Kidney glomerular epithelial cell (primary cell): ENCODE data around the gene FITM1.
A peak's percentile ranks its signal among the peaks of the same experiment; 100 is the strongest.

ENCODE experiments used
- DNase-seq: peaks from one replicate; lab custom pipeline; 2025; lab: John Stamatoyannopoulos, UW

Gene FITM1

GRCh38 chr14:24160850-24161804 lies 30.7 kb downstream of the FITM1 start, which contains the start of gene IRF9:
Gene IRF9 (plus strand): TSS chr14:24161265. CDS start chr14:24162145, 880 bp downstream.
- peak; percentile 96 for DNase-seq

GRCh38 chr14:24162093-24162492 lies 31.6 kb downstream of the FITM1 start:
- DNase-seq: no peak

DNA sequence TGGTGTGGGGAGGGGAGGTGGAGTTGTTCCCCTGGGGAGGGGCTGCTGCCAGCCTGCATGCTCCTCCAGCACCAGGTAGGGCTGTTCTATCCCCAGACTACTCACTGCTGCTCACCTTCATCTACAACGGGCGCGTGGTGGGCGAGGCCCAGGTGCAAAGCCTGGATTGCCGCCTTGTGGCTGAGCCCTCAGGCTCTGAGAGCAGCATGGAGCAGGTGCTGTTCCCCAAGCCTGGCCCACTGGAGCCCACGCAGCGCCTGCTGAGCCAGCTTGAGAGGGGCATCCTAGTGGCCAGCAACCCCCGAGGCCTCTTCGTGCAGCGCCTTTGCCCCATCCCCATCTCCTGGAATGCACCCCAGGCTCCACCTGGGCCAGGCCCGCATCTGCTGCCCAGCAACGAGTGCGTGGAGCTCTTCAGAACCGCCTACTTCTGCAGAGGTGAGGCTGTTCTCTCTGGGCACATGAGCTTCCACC lies 34.1 kb downstream of the FITM1 start:
- DNase-seq: no peak

DNA sequence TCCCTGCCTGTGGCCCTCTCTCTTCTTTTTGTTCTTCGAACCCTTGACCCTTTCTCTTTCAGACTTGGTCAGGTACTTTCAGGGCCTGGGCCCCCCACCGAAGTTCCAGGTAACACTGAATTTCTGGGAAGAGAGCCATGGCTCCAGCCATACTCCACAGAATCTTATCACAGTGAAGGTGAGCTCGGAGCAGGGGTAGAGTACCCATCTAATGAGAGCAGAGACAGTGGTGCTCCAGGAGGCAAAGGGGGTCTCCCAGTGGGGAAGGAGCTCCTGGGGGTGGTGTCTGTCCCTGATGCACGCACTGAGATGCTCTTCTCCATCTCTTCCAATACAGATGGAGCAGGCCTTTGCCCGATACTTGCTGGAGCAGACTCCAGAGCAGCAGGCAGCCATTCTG lies 35.3 kb downstream of the FITM1 start:
- DNase-seq: no peak

DNA sequence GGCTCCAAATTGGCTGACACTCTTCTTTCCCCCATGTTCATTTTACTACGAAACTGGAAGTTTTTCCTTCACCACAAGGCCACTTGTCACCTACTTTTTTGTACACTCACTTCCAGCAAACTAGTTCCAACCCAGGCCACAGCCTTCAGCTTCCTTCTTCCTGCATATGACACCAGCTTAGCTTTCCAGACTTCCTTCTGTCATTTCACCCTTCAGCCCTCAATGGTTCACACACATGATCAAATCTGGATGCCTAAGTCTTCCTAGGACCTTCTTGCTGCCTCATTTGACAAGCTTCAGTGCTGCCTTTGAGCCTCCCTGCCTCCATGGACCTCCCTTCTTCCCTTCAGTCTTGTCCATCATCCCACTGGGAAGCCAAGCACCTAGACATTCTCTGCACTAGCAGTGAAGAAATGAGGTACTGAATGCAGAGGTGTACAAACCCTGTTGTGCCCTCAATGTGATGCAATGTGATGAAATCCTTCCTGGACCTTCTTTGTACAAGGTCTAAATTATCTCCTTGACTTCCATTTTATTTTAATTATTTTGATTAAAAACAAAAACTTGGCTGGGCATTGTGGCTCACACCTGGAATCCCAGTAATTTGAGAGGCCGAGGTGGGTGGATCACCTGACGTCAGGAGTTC lies 37.1 kb downstream of the FITM1 start:
- DNase-seq: no peak

DNA sequence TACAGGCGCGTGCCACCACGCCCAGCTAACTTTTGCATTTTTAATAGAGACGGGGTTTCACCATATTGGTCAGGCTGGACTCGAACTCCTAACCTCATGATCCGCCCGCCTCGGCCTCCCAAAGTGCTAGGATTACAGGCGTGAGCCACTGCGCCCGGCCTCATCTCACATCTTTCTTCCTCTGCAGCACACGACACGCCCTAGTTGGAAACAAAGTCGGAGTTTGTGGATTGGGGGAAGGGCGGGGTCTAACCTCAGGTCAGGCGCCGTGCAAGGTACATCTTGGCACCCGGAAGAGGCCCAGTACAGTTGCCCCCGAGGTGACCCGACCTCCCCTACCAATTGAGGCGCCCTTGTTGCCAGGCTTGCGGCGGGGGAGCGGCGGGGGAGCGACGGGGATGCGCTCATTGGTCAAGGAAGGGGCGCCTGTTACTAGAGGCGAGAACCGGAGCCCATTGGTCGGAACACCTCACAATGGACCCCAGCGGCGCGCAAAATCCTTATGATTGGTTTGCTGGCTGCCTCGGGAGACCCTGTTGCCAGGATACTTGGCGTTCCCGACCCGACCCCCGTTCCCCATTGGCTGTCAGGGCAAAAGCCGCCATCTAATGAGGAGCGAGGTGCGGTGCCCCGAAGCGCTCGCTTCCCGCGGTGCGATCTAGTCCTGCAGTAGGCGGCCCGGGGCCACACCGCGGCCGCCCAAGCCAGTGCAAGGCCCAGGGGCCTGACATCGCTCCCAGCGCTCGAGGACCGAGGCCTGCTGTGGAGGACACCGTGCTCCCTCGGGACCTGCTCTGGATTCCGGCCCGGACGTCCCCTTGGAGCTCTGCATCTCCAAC lies 41.2 kb downstream of the FITM1 start, which contains the start of gene REC8:
Gene REC8 (plus strand): TSS at position 659 of the 839 bp plus-strand sequence. CDS start 473 bp downstream, outside the sequence.
- DNase-seq: peak; percentile 75

DNA sequence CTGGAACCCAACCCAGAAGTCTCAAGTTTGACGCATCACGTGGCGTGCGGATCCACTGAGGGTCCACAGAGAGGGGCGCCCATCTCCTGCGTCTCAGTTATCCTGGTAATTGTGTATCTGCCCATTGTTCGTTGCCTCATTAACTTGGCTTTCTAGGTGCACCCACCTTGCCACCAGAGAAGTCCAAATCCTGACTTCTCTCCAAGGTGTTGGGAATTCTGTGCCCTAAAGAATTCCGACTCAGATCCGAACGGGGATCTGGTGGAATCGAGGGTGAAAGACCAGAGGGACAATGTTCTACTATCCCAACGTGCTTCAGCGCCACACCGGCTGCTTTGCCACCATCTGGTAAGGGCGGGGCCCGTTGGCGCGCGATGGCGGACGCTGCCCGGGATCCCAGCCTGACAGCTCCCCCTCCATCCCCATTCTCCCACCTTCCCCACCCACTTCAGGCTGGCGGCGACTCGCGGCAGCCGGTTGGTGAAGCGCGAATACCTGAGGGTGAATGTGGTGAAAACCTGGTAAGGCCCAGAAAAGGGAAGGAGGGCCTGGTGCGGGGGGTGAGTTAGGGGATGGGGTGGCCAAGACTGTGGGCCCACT lies 41.9 kb downstream of the FITM1 start:
- no peak for DNase-seq

- DNase-seq: no peak
These were observed 42.4 kb downstream of the FITM1 start for GRCh38 chr14:24172871-24173281.

- DNase-seq: no peak
These were observed 46.1 kb downstream of the FITM1 start for GRCh38 chr14:24176599-24176998.

GRCh38 chr14:24177041-24177825 lies 46.8 kb downstream of the FITM1 start:
- no peak for DNase-seq

DNA sequence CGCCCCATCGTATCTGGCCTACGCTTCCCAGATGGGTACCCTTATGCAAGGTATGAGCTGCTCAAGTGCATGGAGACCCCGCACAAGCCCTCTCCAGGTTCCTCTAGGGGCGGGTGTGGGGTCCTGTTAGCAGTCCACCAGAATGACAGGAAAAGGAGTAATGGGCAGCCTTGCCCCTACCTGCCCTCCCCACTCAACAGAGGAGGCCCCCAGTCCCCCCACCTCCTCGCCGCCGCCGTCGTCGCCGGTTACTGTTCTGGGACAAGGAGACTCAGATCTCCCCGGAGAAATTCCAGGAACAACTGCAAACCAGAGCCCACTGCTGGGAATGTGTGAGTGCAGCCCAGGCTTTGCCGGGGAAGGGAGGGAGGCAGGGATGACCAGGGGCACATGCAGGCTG lies 47.4 kb downstream of the FITM1 start:
- no peak for DNase-seq

DNA sequence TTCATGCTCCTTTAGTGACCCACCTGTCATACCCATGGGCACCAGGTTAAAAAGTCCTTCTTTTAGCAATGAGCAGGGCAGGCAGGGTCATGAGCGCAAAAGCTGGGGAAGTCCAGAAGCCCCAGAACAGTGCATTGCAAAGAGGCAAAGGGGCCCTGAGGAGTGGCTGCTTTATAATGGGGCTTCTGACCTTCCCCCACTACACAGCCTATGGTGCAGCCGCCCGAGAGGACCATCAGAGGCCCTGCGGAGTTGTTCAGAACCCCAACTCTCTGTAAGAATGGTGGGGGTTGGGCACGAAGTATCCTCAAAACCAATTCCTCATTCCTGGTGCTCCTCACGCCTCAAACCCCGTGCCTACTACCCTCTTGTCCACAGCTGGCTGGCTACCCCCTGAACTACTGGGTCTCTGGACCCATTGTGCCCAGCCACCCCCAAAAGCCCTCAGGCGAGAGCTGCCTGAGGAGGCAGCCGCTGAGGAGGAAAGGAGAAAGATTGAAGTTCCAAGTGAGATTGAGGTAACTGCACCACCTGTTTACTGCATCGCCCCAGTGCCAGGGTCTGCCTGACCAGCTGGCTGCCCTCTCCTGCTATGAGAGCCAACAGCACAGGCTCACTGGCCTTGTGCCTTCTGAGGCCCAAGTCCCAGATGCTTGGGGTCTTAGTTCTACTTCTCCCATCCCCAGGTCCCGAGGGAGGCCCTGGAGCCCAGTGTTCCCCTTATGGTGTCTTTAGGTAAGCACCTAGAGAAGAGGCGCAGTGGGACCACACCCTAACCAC lies 48.1 kb downstream of the FITM1 start:
- DNase-seq: no peak

DNA sequence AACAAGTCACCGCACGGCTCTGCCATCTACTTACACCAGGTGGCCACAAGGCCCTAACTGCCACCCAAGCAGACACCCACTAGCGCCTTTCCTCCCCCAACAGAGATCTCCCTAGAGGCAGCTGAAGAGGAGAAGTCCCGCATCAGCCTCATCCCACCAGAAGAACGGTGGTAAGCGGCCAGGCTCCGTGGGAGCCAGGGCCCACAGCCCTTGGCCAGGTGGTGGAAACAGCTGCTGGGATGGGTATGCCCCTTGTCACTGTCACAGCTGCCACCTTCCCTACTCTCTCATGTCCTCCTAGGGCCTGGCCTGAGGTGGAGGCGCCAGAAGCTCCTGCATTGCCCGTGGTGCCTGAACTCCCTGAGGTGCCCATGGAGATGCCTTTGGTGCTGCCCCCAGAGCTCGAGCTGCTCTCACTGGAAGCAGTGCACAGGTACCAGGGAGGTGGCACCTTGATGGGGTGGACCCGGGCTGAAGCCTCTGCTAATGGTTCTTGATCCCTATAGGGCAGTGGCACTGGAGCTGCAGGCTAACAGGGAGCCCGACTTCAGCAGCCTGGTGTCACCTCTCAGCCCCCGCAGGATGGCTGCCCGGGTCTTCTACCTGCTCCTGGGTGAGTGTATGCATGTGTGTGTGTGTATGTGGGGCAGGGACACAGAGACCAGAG lies 49.0 kb downstream of the FITM1 start:
- no peak for DNase-seq

- peak; percentile 94 for DNase-seq
These were observed 49.7 kb downstream of the FITM1 start for GRCh38 chr14:24179961-24180796.

- DNase-seq: no peak
These were observed 51.1 kb downstream of the FITM1 start for GRCh38 chr14:24181371-24182077.
